Measurements from ENCODE around the gene ACCS. TPM values are rescaled to one million over a fixed set of nuclear protein-coding genes. Genes with fewer than 3 reads are reported as not detected.

Gene ACCS
- total RNA-seq, 1 experiment from 2014 or later = 18.5 TPM

GRCh38 chr11:44037658-44037998 is 28.4 kb upstream of the ACCS start:
- no peak for DNase-seq (ENCODE audit: low spot score)

GRCh38 chr11:44043157-44043556 is 22.9 kb upstream of the ACCS start:
- no peak for DNase-seq (ENCODE audit: low spot score)

- no peak for DNase-seq (ENCODE audit: low spot score)
Observed at GRCh38 chr11:44046182-44046581, 19.9 kb upstream of the ACCS start.

GRCh38 chr11:44047298-44047697 is 18.8 kb upstream of the ACCS start:
- DNase-seq (ENCODE audit: low spot score) = no peak

GRCh38 chr11:44047931-44048431 is 18.1 kb upstream of the ACCS start, which contains the start of gene ACCSL:
Gene ACCSL, plus strand, starts transcription at chr11:44047981. Its CDS starts 56 bp downstream, at chr11:44048037.
- no peak for DNase-seq (ENCODE audit: low spot score)

GRCh38 chr11:44049832-44050231 is 16.2 kb upstream of the ACCS start:
- no peak for DNase-seq (ENCODE audit: low spot score)

- no peak for DNase-seq (ENCODE audit: low spot score)
Observed at GRCh38 chr11:44051171-44051570, 14.9 kb upstream of the ACCS start.

- DNase-seq (ENCODE audit: low spot score) = no peak
Observed at GRCh38 chr11:44057340-44057739, 8.7 kb upstream of the ACCS start.

- no peak for DNase-seq (ENCODE audit: low spot score)
Observed at GRCh38 chr11:44058275-44058674, 7.8 kb upstream of the ACCS start.

- no peak for DNase-seq (ENCODE audit: low spot score)
Observed at GRCh38 chr11:44065161-44065661, 859 bp upstream of the ACCS start.

GRCh38 chr11:44066732-44067141 is 667 bp downstream of the ACCS start:
- DNase-seq (ENCODE audit: low spot score) = peak; percentile 85

- DNase-seq (ENCODE audit: low spot score) = no peak
Observed at GRCh38 chr11:44067266-44067665, 1.2 kb downstream of the ACCS start.

GRCh38 chr11:44068180-44068579 is 2.1 kb downstream of the ACCS start:
- no peak for DNase-seq (ENCODE audit: low spot score)

- DNase-seq (ENCODE audit: low spot score) = no peak
Observed at GRCh38 chr11:44071157-44071556, 5.1 kb downstream of the ACCS start.

GRCh38 chr11:44072757-44073658 is 6.9 kb downstream of the ACCS start:
- no peak for DNase-seq (ENCODE audit: low spot score)

- DNase-seq (ENCODE audit: low spot score) = no peak
Observed at GRCh38 chr11:44078794-44079193, 12.7 kb downstream of the ACCS start.

- no peak for DNase-seq (ENCODE audit: low spot score)
Observed at GRCh38 chr11:44079376-44079775, 13.3 kb downstream of the ACCS start.

- no peak for DNase-seq (ENCODE audit: low spot score)
Observed at GRCh38 chr11:44080951-44081350, 14.9 kb downstream of the ACCS start.

GRCh38 chr11:44082645-44083044 is 16.6 kb downstream of the ACCS start:
- DNase-seq (ENCODE audit: low spot score) = no peak

GRCh38 chr11:44083433-44083832 is 17.4 kb downstream of the ACCS start:
- no peak for DNase-seq (ENCODE audit: low spot score)

- DNase-seq (ENCODE audit: low spot score) = no peak
Observed at GRCh38 chr11:44083906-44084305, 17.8 kb downstream of the ACCS start.

- no peak for DNase-seq (ENCODE audit: low spot score)
Observed at GRCh38 chr11:44085330-44085729, 19.3 kb downstream of the ACCS start.

GRCh38 chr11:44088377-44088776 is 22.3 kb downstream of the ACCS start:
- DNase-seq (ENCODE audit: low spot score) = no peak
